Measurements from ENCODE around the gene POLR3E.

POLR3E gene

DNA sequence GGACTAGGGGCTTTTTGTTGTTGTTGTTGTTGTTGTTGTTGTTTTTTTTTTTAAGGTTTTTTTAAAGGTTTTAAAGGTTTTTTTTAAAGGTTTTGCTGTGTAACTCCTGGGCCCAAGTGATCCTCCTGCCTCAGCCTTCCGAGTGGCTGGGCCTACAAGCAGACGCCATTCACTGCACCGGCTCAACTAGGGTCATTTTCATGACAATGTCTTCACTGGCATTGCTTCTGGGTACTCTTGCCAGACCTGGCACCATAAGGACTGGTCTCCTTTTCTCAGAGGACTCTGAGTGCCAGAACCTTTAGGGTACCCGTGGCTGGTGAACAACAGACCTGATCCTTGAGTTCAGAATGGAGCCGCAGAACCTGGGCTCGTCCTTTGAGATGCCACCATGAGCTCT lies 20.4 kb downstream of the POLR3E start:
- H3K27me3 ChIP-seq (ENCODE audit: control insufficient read depth, low read length) = no peaks in the 10 kb centered on the region
- H3K36me3 ChIP-seq (ENCODE audit: control insufficient read depth, low read length) = peaks cover 90% of the 10 kb centered on the region
- H3K9me2 ChIP-seq (replicated peaks; ENCODE audit: control insufficient read depth, low read length) = no peaks in the 10 kb centered on the region
- no peak overlapping the region for H3K4me3 ChIP-seq (ENCODE audit: low read length)
- 0 out of 2 replicates have a peak, but pooled peaks cover 3% of the 10 kb centered on the region for H4K20me1 ChIP-seq (ENCODE audit: control insufficient read depth, insufficient read depth, low read depth, low read length)
- H3K4me2 ChIP-seq (ENCODE audit: low read length) = no peak overlapping the region
- TF ChIP-seq, protein P1, sequence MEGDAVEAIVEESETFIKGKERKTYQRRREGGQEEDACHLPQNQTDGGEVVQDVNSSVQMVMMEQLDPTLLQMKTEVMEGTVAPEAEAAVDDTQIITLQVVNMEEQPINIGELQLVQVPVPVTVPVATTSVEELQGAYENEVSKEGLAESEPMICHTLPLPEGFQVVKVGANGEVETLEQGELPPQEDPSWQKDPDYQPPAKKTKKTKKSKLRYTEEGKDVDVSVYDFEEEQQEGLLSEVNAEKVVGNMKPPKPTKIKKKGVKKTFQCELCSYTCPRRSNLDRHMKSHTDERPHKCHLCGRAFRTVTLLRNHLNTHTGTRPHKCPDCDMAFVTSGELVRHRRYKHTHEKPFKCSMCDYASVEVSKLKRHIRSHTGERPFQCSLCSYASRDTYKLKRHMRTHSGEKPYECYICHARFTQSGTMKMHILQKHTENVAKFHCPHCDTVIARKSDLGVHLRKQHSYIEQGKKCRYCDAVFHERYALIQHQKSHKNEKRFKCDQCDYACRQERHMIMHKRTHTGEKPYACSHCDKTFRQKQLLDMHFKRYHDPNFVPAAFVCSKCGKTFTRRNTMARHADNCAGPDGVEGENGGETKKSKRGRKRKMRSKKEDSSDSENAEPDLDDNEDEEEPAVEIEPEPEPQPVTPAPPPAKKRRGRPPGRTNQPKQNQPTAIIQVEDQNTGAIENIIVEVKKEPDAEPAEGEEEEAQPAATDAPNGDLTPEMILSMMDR (IDR thresholded peaks at IDR 0.05; ENCODE audit: low read depth, low read length, poor library complexity, severe bottlenecking) = no peak
- no peak for TF ChIP-seq EZH2phosphoT487 (IDR thresholded peaks at IDR 0.05; ENCODE audit: borderline replicate concordance, low read length)
- H3K4me1 ChIP-seq (ENCODE audit: control insufficient read depth, low read length) = no peaks in the 10 kb centered on the region
- H3K27ac ChIP-seq (ENCODE audit: low read depth, low read length) = no peak overlapping the region
- no peaks in the 10 kb centered on the region for H3K9me3 ChIP-seq (ENCODE audit: control insufficient read depth, insufficient read depth, low read length)
- peaks cover 21% of the 10 kb centered on the region for H3K79me2 ChIP-seq (ENCODE audit: control insufficient read depth, low read length)
- H3F3A ChIP-seq (ENCODE audit: control insufficient read depth, insufficient read depth) = peaks cover 10% of the 10 kb centered on the region

DNA sequence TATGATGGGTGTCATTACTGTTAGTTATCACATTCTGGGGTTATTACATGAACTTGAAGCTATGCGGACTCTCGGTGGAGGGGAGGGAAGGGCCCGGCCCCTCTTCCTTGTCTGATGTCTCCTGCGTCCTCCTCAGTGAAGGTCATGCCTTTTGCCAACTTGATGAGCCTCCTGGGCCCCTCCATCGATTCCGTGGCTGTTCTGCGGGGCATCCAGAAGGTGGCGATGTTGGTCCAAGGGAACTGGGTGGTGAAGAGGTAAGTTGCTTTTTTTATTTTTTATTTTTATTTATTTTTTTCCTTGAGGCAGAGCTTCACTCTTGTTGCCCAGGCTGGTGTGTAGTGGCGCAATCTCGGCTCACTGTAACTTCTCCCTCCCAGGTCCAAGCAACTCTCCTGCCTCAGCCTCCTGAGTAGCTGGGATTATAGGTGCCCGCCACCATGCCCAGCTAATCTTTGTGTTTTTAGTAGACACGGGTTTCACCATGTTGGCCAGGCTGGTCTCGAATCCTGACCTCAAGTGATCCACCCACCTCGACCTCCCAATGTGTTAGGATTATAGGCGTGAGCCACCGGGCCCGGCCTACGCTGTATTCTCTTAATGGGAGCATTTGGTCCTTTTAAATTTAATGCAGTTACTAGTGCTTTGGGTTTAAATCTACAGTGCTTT lies 21.6 kb downstream of the POLR3E start:
- Histone ChIP-seq H3K27ac (ENCODE audit: low read depth, low read length) (no peak overlapping the region), H4K20me1 (ENCODE audit: control insufficient read depth, insufficient read depth, low read depth, low read length) (0 out of 2 replicates have a peak, but pooled peaks cover 3% of the 10 kb centered on the region), H3F3A (ENCODE audit: control insufficient read depth, insufficient read depth) (peaks cover 10% of the 10 kb centered on the region), H3K9me2 (replicated peaks; ENCODE audit: control insufficient read depth, low read length) (no peaks in the 10 kb centered on the region), H3K9me3 (ENCODE audit: control insufficient read depth, insufficient read depth, low read length) (no peaks in the 10 kb centered on the region), H3K4me3 (ENCODE audit: low read length) (no peak overlapping the region), H3K79me2 (ENCODE audit: control insufficient read depth, low read length) (peaks cover 22% of the 10 kb centered on the region), H3K4me1 (ENCODE audit: control insufficient read depth, low read length) (no peaks in the 10 kb centered on the region), H3K36me3 (ENCODE audit: control insufficient read depth, low read length) (peaks cover 91% of the 10 kb centered on the region), H3K4me2 (ENCODE audit: low read length) (no peak overlapping the region), H3K27me3 (ENCODE audit: control insufficient read depth, low read length) (no peaks in the 10 kb centered on the region)
- TF ChIP-seq EZH2phosphoT487 (IDR thresholded peaks at IDR 0.05; ENCODE audit: borderline replicate concordance, low read length) = no peak
- TF ChIP-seq, protein P1 (IDR thresholded peaks at IDR 0.05; ENCODE audit: low read depth, low read length, poor library complexity, severe bottlenecking) = peak; percentile 68

DNA sequence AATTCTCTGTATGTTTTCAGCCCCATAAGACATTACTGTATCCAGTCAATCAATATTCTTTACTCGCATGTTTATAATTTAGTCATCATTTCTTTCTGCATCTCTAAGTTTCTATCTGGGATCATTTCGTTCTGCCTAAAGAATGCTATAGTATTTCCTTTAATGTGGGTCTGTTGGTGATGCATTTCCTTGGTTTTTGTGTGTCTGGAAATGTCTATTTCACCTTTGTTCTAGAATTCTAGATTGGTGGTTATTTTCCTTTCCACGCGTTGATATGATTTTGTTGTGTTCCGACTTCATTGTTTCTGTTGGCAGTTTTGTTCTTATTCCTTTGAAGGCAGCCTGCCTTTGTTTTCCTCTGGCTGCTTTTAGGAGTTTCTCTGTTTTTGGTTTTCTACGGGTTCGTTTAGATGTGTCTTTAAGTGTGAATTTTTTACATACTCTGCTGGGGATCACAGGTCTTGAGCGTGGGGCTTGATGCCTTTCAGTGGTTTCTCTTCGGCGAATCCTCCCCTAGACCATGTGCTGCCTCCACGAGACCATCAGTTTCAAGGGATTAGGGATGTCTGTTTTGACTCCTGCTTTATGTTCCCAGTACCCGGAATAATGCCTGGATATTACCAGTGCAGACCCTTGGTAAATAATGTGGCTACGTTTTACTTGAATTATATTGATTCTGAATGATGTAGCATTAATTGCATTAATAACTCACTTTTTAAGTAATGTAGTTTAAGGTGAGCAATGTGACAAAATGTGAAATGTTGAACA lies 23.5 kb downstream of the POLR3E start:
- no peak overlapping the region for H3K4me3 ChIP-seq (ENCODE audit: low read length)
- H3K9me3 ChIP-seq (ENCODE audit: control insufficient read depth, insufficient read depth, low read length) = no peaks in the 10 kb centered on the region
- no peaks in the 10 kb centered on the region for H3K9me2 ChIP-seq (replicated peaks; ENCODE audit: control insufficient read depth, low read length)
- H3K4me1 ChIP-seq (ENCODE audit: control insufficient read depth, low read length) = no peaks in the 10 kb centered on the region
- peaks cover 94% of the 10 kb centered on the region for H3K36me3 ChIP-seq (ENCODE audit: control insufficient read depth, low read length)
- 0 out of 2 replicates have a peak, but pooled peaks cover 3% of the 10 kb centered on the region for H4K20me1 ChIP-seq (ENCODE audit: control insufficient read depth, insufficient read depth, low read depth, low read length)
- H3K79me2 ChIP-seq (ENCODE audit: control insufficient read depth, low read length) = peaks cover 22% of the 10 kb centered on the region
- H3K27ac ChIP-seq (ENCODE audit: low read depth, low read length) = no peak overlapping the region
- no peaks in the 10 kb centered on the region for H3K27me3 ChIP-seq (ENCODE audit: control insufficient read depth, low read length)
- no peak overlapping the region for H3K4me2 ChIP-seq (ENCODE audit: low read length)
- peaks cover 10% of the 10 kb centered on the region for H3F3A ChIP-seq (ENCODE audit: control insufficient read depth, insufficient read depth)
- no peak for TF ChIP-seq EZH2phosphoT487 (IDR thresholded peaks at IDR 0.05; ENCODE audit: borderline replicate concordance, low read length)
- TF ChIP-seq, protein P1 (IDR thresholded peaks at IDR 0.05; ENCODE audit: low read depth, low read length, poor library complexity, severe bottlenecking) = no peak

Data from DOHH2 (cell line).